Skeletal muscle tissue (tissue), 4 donors: Measurements from ENCODE around the gene ITPK1. TPM values are rescaled to one million over a fixed set of nuclear protein-coding genes. Genes with fewer than 3 reads are reported as not detected.
A peak's percentile ranks its signal among the peaks of the same experiment; 100 is the strongest.

Experiments
- H3K27ac ChIP-seq: one replicate; pipeline ENCODE4 v1.7.0; 2013; ENCODE audit warnings: mild to moderate bottlenecking, low read depth, low read length, inconsistent platforms
- H3K27me3 ChIP-seq, 3 donors: one replicate each; pipeline ENCODE4 v1.7.0; 2013; ENCODE audit warnings: low read length in 3 of 3; ENCODE audit not compliant: control insufficient read depth in 3 of 3, insufficient read depth in 3 of 3
- H3K36me3 ChIP-seq, 3 donors: one replicate each; pipeline ENCODE4 v1.7.0; 2013; ENCODE audit warnings: low read length in 3 of 3; ENCODE audit not compliant: control insufficient read depth in 3 of 3, insufficient read depth in 3 of 3
- H3K4me1 ChIP-seq, 3 donors: one replicate each; pipeline ENCODE4 v1.7.0; 2013; ENCODE audit warnings: low read length in 3 of 3, mild to moderate bottlenecking in 3 of 3; ENCODE audit not compliant: control insufficient read depth in 3 of 3, insufficient read depth in 3 of 3
- H3K4me3 ChIP-seq, 3 donors: one replicate each; pipeline ENCODE4 v1.7.0; 2013; ENCODE audit warnings: low read length in 3 of 3
- H3K9ac ChIP-seq, 3 donors: one replicate each; pipeline ENCODE4 v1.7.0; 2013; ENCODE audit warnings: low read length in 3 of 3, mild to moderate bottlenecking in 3 of 3, moderate library complexity in 2 of 3, low read depth in 1 of 3
- H3K9me3 ChIP-seq, 3 donors: one replicate each; pipeline ENCODE4 v1.7.0; 2013; ENCODE audit warnings: low read length in 3 of 3; ENCODE audit not compliant: control insufficient read depth in 3 of 3
- total RNA-seq: library from RNA; depleted of rRNA; stranded (reverse); fragments of >200 nt; gene quantifications from one replicate; pipeline ENCODE4 v1.2.3, GENCODE V29; 2014
- donor health status: Osteomylitis.

ITPK1 gene
- total RNA-seq, 1 donor from 2014 or later: 4.7 TPM

DNA sequence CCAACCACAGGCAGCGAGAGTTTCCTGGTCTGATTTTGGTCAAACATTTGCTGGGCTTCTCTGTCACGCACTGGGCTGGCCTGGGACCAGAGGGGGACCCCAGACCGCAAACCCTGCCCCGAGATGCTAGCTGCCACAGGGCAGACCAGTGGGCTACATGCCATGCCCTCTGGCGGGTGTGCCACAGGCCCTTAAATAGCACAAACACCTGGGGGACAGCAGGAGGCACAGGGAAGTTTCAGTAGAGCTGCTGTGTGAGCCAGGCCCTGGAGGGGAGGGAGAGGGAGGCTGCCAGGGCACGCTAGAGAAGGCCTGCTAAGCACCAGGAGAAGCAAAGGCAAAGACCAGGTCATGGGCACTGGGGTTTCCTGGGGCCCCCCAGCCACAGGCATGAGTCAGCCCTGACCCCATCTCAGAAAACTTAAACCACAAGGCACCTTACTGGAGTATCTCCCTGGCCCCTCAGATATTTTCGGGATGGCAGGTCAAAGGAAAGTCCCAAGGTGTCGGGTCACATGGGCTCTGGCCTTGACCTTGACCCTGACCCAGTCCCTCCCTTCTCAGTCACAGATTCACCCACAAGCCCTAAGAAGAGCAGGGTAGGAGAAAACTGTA, 29.2 kb downstream of the ITPK1 start:
- Histone ChIP-seq H3K27me3 (no peaks in the 10 kb centered on the region), H3K4me3 (no peak overlapping the region), H3K27ac (no peak overlapping the region), H3K4me1 (peaks cover 14 to 34% (median 27%) of the 10 kb centered on the region in 3 donors), H3K9me3 (no peaks in the 10 kb centered on the region), H3K9ac (peak overlapping the region in 2 of 3 donors; percentile 10 to 25), H3K36me3 (no peaks in the 10 kb centered on the region)

DNA sequence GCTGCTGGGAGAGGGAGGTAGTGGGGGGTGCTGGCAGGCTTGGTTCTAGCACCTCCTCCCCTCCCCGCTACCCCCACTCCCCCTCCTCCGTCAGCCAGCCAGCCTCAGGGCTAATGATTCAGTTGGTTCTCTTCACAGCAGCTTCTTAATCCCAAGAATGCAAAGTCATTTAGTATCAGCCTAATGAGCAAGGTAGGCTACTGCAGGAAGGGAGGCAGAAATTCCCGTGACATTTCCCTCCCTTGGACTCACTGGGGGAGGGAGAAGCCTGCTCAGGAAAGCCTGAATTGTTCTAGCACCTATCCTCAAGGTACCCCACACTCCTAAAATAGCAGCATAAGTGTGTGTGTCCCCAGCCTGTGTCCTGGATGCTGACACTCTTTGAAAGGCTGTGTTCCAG, 29.8 kb downstream of the ITPK1 start:
- Histone ChIP-seq H3K9me3 (no peaks in the 10 kb centered on the region), H3K4me3 (no peak overlapping the region), H3K4me1 (peaks cover 15 to 30% (median 27%) of the 10 kb centered on the region in 3 donors), H3K27me3 (no peaks in the 10 kb centered on the region), H3K9ac (no peak overlapping the region), H3K36me3 (no peaks in the 10 kb centered on the region), H3K27ac (no peak overlapping the region)

DNA sequence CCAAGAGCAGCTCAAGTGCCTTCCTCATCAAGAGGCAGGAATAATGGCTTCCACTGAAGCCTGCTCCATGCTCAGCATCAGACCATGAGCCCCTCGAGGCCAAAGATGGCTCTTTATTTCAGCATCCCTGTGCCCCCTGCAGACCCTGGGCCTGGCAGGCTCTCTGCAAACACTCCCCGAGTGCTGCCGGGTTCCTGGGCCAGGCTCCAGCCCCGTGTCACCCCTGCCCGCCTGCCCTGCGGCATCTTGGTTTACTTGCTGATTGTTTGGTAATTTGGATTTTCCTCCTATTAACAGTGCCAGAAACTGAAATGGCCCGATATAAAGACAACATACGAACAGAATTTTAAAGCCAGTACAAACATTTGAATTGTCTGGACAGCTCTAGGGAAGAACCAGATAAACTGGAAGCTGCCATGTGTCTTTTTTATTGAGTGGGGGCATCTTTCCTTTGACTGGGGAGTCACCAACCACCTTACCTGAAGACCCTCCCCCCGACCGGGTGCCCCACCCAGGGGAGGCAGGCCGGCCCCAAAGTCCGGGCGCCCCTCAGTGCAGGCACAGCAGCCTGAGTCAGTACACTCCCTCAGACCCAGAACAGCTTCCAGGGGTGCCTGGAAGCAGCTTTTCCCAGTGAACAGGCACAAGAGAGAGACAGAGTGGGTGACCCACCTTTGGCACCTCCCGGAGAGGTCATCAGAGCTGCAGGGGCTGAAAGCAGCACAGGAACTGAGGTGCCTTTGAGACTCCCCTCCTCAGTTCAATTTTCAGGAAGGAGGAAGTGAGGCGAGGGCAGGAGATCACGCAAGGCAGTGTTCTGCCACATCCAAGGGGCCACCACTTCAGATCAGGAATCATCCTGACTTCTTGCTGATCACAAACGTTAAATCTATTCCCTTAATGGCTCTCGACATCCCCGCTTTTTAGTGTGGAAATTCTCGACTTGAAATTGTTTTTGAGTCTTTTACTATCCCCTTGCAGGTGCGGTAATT, 30.6 kb downstream of the ITPK1 start:
- Histone ChIP-seq H3K4me3 (no peak overlapping the region), H3K36me3 (no peaks in the 10 kb centered on the region), H3K27ac (no peak overlapping the region), H3K4me1 (peaks cover 13 to 30% (median 27%) of the 10 kb centered on the region in 3 donors), H3K27me3 (no peaks in the 10 kb centered on the region), H3K9me3 (no peaks in the 10 kb centered on the region), H3K9ac (no peak overlapping the region)

DNA sequence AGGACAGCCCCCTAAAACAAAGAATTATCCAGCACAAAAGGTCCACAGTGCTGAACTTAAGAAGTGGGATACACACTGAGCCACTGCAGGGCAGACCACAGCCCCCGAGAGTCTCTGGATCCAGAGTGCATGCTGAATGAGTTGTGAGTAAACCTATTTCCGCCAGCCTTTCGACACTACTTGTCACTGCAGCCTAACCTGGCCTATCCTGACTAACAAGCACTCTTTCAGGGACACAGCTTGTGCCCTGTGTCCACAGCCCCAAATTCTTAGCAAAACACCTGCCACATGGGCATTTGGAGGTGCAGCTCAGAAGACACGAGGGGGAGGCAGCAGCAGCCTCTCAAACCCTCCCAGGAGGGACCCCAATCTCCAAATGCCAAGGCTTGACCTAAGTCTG, 31.3 kb downstream of the ITPK1 start:
- Histone ChIP-seq H3K27me3 (no peaks in the 10 kb centered on the region), H3K9me3 (no peaks in the 10 kb centered on the region), H3K4me1 (peaks cover 12 to 30% (median 26%) of the 10 kb centered on the region in 3 donors), H3K4me3 (no peak overlapping the region), H3K36me3 (no peaks in the 10 kb centered on the region), H3K27ac (no peak overlapping the region), H3K9ac (no peak overlapping the region)

DNA sequence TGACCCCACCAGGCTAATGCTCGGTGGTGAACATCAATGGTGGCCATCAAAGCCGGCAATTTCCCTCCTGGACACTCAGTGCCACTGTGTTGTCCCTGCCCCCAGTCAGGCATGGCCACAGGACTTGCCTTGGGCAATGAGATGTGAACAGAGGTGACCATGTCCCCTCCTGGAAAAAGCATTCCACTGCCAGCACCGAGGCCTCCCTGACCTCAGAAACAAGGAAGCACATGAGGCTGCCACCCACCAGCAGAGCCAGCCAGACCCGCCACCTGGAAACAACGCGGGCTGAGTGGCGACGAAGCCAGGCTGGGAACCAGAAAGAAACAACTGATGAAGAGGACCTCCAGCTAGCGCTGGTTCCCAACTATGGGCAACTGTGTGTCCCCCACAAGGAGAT, 31.8 kb downstream of the ITPK1 start:
- no peaks in the 10 kb centered on the region for H3K36me3 ChIP-seq
- no peaks in the 10 kb centered on the region for H3K27me3 ChIP-seq
- no peak overlapping the region for H3K4me3 ChIP-seq
- H3K4me1 ChIP-seq: peaks cover 10 to 34% (median 30%) of the 10 kb centered on the region in 3 donors
- H3K9ac ChIP-seq: no peak overlapping the region
- no peaks in the 10 kb centered on the region for H3K9me3 ChIP-seq
- no peak overlapping the region for H3K27ac ChIP-seq

DNA sequence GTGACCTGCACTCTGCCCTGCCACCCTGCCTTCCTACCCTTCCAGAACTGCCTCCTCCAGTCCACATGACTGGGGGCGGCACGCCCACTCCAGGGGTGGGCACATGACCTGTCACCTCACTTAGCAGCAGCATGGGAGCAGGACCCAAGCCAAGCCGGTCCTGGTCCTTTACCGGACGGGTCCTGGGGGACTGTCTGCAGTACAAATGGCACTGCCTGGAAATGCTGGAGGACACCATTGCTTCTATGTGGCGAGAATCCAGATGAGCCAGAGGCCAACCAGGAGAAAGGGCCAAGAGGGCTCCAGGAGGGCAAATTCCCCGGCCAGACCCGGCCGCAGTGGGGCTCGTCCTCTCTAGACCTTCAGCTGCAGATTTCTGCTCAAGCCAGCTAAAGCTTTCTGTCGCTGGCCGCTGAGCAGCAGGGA, 33.1 kb downstream of the ITPK1 start:
- Histone ChIP-seq H3K27ac (no peak overlapping the region), H3K9me3 (no peaks in the 10 kb centered on the region), H3K36me3 (no peaks in the 10 kb centered on the region), H3K27me3 (no peaks in the 10 kb centered on the region), H3K4me1 (peaks cover 12 to 39% (median 36%) of the 10 kb centered on the region in 3 donors), H3K9ac (peak overlapping the region in 1 of 3 donors; percentile 3), H3K4me3 (no peak overlapping the region)

DNA sequence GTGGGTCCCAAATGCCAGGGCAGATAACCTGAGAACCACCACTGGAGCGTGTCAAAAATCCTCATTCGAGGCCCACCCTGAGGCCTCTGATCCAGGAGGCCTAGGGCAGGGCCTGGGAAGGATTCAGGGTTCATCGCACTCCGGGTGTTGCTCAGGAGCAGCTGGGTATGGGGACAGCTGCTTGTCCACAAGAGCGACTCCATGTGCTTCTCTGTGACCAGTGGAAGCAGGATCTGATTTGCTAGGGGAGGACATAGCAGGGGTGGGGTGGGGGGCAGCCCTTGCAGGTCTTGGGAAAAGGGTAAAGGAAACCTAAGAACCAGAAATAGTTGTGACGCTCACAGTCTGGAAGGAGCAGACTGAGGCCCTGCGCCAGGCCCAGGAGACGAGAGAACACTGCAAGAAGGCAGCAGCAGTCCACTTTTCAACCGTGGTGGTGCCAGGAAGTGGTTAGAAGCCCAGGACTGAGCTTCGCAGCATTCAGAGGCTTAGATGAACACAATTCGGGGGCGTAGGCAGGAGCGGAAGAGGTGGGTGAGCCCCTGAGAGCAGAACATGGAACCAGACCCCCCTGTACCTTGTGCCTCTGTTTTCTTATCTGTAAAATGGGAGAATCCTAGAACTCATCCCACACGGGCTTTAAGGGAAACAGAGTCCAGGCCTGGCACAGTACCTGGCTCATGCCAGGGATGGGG, 33.7 kb downstream of the ITPK1 start:
- Histone ChIP-seq H3K27me3 (no peaks in the 10 kb centered on the region), H3K9me3 (no peaks in the 10 kb centered on the region), H3K9ac (no peak overlapping the region), H3K27ac (no peak overlapping the region), H3K4me3 (no peak overlapping the region), H3K36me3 (no peaks in the 10 kb centered on the region), H3K4me1 (peaks cover 12 to 39% (median 36%) of the 10 kb centered on the region in 3 donors)

DNA sequence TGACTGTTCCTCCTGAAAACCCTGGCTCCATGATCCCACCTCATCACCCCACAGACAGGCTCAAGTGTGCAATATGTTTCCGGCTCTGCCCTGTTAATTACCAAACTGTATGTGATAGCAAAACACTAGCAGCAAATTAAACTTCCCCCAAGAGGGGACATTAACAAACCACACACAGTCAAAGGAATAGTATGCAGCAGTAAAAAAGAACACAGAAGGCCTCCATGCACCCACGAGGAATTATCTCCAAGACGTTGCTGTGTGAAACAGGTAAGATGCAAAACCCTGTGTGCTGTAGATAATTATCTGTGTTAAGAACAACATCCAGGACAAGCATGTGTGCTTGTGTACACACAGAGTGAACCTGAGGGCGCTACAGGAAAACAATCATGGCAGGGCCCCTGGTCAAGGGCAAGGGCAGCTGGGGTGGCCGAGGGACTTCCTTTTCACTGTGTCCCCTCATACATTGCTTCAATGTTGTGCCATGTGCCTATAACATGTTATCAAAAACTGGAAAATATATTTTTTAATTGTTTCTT, 35.8 kb downstream of the ITPK1 start:
- Histone ChIP-seq H3K27ac (no peak overlapping the region), H3K9ac (no peak overlapping the region), H3K9me3 (no peaks in the 10 kb centered on the region), H3K36me3 (no peaks in the 10 kb centered on the region), H3K4me1 (peaks cover 10 to 31% (median 27%) of the 10 kb centered on the region in 3 donors), H3K27me3 (no peaks in the 10 kb centered on the region), H3K4me3 (no peak overlapping the region)

DNA sequence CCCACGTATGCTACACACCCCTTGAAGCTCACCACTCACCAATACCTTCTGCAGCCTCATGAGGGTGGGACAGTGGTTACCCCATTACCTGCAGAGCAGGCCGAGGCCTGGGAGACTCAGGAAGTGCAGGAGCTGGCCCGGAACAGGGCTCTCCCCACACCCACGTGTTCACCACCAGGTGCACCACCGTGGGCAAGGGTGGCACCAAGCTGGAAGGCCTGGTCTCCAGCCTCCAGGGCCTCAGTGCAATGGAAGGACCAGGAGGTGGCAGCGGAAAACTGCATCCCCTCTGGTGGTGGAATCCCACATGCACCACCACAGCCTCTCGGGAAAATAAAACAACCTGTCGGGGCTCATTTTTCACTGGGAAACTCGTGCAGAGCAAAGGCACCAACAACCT, 36.4 kb downstream of the ITPK1 start:
- H3K36me3 ChIP-seq: no peaks in the 10 kb centered on the region
- H3K4me3 ChIP-seq: no peak overlapping the region
- no peak overlapping the region for H3K9ac ChIP-seq
- peaks cover 15 to 31% (median 31%) of the 10 kb centered on the region in 3 donors for H3K4me1 ChIP-seq
- H3K27me3 ChIP-seq: no peaks in the 10 kb centered on the region
- no peak overlapping the region for H3K27ac ChIP-seq
- no peaks in the 10 kb centered on the region for H3K9me3 ChIP-seq
